HG03565 (cell line): ENCODE measurements around the gene ALDH18A1.
"Not testable (repeated sequence)": the region's sequence is repeated elsewhere in the genome, so short reads cannot be mapped to it uniquely, and the experiment has no call there.

ENCODE experiments used
- ATAC-seq: cut with Tn5 transposase; IDR thresholded peaks from one replicate; pipeline ENCODE4 v1.9.1; 2021; ENCODE audit warnings: mild to moderate bottlenecking, moderate library complexity; ENCODE audit not compliant: unreplicated experiment

ALDH18A1 gene

DNA sequence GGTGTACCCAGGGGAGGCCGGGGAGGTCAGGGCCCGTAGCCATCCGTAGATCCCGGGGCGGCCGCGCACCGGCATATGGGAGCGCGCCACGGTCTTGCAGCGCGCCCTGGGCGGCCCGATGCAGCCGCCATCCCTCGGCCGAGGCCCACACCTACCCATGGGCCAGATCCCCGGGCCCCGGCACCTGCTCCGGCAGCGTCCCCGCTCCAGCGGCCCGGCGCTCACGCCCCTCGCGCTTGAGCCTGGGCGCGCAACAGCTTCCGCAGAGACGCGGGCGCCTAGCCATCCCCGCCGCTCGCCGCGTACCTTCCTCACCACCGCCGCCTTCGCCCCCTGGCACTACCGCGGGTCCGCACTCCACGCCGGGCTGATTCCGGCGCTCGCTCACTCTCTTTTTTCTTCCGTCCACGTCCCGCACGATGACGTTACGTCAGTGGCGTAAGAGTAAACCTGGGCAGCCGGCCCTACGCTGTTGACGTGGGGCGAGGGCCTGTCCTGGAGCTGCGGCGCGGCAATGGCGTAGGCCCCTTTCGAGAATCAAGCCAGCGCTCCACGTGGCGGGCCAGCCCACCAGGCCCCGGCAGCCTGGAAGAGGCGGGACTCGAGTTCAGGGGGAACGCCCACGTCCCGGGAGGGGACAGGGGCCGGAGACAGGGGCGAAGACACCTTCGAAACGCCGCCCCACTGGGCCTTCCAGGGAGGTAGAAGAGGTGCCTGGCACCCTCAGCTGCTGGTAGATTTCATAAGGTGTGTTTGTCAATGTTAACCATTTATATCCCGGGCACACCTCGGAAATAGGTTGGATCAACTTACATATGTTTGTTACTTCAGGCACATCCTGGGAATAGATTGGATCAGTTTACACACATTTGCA is at the start of gene ALDH18A1:
Gene ALDH18A1, minus strand, starts transcription at position 421 of the 874 bp plus-strand sequence. CDS start 3,334 bp downstream, outside the sequence.
- ATAC-seq, result peak; percentile 86

DNA sequence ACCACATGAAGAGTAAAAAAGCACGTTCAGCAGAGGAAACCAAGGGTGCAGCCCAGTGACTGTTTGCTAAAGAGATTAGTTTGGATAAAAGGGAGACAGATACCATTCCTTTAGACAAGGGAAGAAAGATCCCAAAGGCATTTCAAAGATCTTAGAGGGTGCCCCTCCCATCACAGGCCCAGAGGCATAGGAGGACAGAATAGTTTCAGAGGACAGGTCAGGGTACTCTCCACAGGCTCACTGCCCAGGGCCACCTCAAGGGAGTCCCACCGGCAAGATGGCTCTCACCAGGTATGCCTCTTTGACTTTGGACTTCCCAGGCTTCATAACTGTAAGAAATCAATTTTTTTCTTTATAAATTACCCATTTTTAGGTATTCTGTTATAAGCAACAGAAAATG is 41.9 kb upstream of the ALDH18A1 start:
- no peak for ATAC-seq

DNA sequence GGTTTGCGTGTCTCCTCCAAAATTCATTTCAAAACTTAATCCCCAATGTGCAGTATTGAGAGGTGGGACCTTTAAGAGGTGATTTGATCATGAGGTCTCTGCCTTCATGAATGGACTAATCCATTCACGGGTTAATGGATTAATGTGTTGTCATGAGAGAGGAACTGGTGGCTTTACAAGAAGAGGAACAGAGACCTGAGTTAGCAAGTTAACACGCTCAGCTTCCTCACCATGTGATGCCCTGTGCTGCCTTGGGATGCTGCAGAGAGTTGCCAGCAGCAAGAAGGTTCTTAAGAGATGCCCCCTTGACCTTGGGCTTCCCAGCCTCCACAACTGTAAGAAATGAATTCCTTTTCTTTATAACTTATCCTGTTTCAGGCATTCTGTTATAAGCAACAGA is 40.9 kb upstream of the ALDH18A1 start:
- peak; percentile 21 for ATAC-seq

DNA sequence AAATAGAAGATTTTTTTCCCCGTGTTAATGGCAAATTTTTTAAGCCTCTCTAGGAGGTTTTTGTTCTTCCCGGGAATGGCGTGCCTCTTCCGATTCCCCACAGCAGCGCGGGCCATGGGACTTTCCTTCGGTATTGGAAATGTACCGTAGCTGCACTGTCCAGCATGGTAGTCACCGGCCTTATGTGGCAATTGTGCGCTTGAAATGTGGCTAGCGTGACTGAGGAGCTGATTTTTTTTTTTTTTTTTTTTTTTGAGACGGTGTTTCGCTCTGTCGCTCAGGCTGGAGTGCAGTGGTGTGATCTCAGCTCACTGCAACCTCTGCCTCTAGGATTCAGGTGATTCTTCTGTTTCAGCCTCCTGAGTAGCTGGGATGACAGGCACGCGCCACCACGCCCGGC is 38.2 kb upstream of the ALDH18A1 start:
- ATAC-seq, result no peak

DNA sequence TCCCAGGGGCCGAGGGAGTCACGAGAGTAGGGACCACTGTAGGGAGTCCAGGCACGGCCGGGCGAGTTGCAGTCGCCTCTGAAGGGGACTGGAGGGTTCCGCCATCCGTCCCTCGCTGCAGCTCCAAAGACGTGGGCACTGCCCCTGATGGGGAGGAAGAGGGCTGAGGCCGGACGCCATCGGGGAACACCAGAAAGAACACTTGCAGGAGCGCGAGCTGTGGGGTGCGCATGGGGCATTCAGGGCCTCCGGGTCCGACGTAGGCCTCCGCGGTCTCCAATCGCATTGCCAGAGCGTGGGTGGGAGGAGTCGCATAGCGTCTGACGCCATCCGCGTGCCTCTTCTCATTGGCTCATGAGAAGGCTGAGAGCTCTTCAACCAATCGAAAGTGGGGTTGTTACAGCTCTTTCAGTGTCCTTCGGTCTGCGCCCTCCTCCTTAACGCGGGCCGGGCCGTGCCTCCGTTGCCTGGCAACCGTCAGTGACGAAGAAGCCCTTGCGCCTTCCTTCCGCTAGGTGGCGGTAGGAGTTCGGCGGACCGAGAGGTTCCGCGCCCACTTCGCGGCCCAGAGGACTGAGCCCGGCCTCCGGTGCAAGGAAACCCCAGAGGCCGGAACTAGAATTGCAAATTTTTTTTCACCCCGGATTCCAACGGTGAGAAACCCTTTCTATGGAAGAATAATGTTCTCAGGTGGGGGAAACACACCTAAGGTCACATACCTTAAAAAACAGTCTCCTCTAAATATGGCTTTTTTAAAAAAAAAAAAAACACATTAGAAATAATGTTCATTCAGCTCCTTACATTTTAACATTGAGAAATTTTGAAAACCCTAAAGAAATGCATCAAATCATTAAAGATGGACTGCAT is 37.4 kb upstream of the ALDH18A1 start, which contains the start of gene TCTN3:
Gene TCTN3, minus strand, starts transcription at position 260 of the 867 bp plus-strand sequence. Its CDS starts 28 bp downstream, at position 232.
- ATAC-seq, result peak; percentile 98

DNA sequence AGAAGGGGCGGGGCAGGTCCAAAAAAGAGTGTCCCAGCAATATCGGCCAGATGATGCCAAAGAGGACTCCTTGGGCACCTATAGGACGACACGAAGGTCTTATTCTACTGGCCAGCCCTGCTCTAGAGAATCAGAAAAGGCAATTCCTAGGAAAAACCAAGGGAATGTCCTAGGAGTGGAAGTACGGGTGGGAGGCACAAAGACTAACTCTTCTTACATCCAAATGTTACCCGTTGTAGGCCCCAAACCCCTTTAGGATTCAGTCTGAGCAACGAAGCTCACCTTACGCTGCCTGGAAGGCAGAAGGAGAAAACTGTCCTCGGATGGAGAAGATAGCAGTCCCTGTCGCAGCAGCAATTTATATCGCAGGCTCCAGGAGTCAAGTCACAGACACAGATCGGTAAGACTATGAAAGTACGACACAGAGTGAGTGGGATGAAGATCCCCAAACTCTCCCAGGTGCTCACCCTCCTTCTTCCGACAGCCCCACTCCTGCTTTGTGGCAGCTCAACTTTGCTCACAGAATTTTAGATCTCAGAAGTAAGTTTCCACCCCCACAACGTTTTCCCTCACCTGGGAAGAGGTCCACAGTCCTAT is 36.7 kb upstream of the ALDH18A1 start:
- no peak for ATAC-seq

DNA sequence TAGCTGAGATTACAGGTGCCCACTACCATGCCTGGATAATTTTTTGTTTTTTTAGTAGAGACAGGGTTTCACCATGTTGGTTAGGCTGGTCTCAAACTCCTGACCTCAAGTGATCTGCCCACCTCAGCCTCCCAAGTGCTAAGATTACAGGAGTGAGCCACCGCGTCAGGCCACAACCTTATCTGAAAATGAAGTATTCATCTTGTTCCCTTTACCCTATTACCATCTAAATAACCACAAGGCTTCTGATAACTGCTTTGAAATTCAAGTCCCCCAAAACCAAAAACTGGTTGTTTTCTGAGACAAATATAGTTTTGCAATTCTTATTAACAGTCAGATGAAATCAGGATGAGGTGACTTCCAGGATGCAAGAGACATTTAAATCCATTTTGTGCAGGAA is 34.8 kb upstream of the ALDH18A1 start:
- ATAC-seq, result no peak

DNA sequence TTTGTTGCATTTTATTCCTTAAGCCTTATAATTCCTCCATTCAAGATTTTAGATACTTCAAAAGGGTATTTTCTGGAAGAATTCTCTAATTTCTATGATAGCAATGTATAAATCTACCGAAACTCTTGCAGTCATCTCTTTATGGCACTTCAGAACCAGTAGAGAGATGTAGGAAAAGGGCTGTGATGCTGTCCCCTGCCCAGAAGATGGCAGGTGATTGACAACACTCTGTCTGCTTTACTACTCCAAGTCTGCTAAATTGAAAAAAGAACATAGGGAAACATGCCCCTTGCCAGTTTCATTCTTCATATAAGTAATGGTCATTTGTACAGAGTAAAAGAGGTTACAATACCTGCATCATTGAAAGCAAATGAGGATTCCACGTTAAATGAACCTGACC is 32.1 kb upstream of the ALDH18A1 start:
- ATAC-seq, result no peak

DNA sequence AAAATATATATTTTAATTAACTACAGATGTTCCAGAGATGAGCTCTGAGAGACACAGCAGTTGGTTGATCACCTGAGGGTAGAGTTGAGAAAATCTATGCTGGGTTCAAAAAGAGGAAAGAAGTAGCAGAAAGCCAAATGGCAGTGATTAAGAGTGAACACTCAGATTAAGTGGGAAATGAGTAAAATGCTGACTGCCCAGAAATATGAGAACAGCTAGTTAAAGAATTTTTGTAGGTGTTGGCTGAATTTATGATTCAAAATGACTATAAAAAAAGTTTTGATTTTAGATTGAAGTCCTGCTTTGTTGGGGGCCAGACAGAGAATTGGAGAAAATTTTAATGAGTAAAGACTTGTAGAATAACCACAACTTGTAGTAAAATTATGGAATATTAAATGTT is 27.5 kb upstream of the ALDH18A1 start:
- no peak for ATAC-seq

DNA sequence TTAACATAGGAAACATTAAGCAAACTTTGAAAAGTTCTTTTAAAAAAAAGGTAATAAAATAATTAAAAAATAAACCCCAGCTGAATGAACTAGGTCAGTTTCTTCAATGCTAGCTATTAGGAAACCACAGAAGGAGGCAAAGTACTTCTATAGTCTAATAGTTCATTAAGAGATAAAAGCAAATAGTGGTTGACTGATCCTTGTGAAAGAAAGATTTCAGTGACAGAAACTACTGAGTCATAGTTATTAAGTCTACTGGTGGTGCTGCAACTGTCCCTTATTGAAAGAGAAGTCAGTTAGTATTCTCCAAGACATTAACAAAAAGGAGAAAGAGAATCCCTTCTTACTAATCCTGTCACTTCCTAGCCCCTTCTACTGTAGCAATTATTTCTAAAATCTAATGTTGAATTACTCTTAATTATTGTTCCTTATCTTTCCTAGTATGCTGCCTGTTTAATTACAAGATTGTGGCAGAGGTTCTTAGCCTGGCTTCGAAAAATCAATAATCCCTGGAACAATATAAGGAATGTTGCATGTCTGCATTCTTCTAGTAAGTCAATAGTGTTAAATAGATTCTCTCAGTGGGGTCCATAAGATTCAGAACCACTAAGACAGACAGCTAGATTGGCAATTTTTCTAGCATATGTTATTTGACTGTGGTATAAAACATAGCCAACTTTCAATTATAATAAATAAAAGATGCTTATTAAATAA is 19.0 kb upstream of the ALDH18A1 start:
- ATAC-seq, result no peak

DNA sequence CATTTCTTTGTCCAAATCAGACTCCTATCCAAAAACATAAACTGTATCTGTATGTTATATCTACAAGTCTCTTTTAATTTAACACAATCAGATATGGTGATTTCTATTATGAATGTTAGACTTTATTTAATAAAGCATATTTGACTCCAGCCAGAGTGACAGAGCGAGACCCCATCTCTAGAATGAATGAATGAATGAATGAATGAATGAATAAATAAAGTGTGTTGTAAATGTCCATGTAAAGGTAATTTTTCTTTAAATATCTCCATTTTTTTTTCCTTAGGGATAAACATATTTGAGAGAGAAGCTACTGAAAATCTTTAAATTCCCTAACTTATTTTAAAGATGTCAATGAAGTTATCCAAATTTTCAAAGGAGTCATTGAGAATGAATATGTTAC is 18.1 kb upstream of the ALDH18A1 start:
- no peak for ATAC-seq

DNA sequence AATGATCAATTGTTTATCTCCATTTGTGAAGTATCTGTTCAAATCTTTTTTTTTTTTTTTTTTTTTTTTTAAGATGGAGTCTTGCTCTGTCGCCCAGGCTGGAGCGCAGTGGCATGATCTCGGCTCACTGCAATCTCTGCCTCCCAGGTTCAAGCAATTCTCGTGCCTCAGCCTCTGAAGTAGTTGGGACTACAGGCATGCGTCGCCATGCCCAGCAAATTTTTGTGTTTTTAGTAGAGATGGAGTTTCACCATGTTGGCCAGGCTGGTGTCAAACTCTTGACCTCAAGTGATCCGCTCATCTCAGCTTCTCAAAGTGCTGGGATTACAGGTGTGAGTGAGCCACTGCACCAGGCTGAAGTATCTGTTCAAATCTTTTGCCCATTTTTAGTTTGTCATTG is 16.1 kb upstream of the ALDH18A1 start:
- ATAC-seq, result not testable (repeated sequence)

DNA sequence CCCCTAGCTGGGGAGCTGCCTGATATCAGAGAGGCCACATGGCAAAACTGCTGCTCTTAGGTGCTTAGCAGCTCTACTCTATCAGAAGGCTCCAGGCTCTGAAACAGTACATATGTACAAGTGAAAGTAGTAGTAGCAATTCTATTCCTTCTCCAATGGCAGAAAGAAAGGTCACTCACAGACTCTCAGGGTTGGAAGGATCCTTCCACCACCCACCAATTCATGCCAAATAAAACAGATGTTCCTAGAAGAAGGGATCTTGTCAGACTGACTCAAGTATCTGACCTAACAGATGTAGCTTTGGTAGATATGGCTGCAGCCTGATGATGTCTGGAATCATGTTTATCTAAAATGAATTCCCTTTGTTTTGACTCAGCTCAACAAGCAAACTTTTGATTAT is 8.0 kb upstream of the ALDH18A1 start:
- ATAC-seq, result no peak

DNA sequence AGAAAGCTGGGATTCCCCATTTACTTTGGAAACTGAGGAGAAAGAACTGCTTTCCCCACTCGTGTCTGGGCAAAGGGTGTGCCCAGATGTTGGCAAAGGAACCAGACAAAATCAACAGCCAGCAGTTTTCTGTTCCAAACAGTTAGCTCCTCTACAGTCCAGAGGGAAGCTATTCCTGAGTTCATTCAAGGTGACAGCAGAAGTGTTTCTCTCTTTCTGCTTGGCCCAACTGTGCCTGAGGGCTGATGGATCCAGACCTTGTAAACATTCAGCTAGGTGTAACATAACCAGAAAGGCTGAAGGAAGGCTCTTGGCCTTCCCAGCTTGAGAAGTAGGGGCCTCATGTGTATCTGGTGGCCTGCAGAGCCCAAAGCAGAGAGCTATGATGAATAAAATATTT is 7.0 kb upstream of the ALDH18A1 start:
- ATAC-seq, result no peak

DNA sequence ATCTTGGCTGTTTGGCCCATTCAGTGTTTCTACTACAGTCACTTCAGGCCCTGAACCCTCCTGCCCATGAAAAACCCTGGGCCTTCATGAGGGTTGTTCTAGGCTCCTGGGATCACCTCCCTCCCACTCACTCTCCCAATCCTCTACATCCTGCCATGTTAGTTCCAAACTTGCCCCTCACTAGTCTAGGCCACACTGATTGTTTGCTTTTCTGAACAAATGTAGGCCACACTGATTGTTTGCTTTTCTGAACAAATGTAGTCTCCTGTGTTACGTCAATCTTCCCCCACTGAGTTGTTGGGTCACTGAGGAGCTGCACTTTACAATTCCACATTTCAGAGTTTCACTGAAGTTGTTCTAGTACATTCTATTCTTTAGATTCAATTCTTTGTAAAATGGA is 5.3 kb upstream of the ALDH18A1 start:
- no peak for ATAC-seq

DNA sequence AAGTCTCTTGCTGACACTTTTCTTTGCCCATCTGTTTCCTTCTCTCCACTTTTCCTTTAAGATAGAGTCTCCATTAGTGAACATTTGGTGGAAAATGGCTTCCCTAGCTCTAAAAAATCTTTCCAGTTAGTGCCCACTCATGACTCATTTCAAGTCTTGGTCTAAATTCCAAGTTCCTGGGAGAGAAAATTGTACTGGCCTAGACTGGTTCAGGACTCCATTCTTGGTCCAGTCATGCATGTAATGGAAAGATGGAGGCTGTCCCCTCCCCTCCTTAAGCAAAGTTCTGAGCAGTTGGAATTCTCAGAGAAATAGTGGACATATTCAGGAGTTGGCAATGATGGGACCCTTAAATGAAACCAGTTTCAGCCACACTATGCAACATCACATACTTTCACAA is 3.8 kb upstream of the ALDH18A1 start:
- no peak for ATAC-seq

DNA sequence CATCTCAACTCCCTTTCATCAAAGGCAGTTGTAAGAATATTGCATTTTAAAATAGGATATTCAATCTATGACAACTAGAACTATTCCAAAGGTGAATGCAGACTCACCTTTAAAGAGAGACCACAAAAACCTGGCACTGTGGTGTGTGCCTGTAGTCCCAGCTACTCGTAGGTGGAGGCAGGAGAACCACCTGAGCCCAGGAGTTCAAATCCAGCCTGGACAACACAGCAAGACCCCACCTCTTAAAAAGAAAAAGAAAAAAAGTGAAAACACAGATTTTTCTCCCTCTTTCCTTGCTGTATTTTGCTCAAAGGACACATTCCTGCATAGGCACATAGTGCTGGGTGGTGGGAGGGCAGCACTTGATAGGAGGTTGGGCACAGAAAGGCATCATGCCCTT is 739 bp upstream of the ALDH18A1 start:
- ATAC-seq, result no peak

DNA sequence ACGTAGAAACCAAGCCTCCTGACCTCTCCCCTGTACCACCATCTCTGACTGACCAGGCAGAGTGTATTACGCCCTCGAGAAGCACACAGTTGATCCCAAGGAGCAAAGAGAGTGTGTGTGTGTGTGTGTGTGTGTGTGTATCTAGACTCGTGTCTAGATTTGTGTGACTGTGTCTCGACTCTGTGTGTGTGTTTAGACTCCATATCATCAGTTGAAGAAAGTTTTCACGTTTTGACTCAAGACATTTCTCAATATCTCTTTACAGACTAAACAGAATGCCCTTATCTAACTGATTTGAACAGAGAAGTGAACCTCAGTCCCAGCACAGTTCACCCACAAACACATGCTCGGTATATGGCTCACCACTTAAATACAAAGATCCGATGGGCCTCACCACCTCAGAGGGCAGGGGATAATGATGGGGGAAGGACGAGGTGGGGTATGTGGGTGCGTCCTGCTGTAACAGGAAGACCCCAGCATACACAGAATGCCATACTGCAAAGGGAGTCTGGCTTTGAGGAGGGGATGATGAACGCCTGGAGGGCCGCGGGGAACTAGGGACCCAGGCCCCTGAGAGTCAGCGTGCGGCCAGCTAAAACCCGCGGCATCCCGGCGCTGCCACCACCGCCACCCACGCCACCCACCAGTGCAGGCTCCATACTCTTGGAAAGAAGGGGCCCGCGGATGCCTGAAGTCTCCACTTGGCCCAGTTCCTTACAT is 780 bp downstream of the ALDH18A1 start:
- no peak for ATAC-seq

DNA sequence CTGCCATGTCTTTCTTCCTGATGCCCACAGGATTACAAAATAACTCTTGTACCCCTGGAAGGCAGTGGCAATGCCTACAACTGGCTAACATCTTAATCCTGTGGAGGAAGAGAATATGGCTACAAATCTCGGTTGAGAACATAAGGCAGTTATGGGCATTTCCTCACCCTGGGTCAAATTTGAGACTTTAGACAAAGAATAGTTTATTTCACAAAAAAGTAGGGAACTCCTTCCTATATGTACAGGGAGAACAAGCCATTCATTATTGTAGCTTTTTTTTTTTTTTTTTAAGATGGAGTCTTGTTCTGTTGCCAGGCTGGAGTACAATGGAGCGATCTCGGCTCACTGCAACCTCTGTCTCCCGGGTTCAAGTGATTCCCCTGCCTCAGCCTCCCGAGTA is 2.6 kb downstream of the ALDH18A1 start:
- ATAC-seq, result no peak
